HG02970 (cell line): Measurements from ENCODE around the gene OSTN.

Experiments
- ATAC-seq: cut with Tn5 transposase; IDR thresholded peaks from one replicate; pipeline ENCODE4 v1.9.1; 2021; ENCODE audit warnings: mild to moderate bottlenecking, moderate library complexity, moderate number of reproducible peaks; ENCODE audit not compliant: unreplicated experiment, low FRiP score

The OSTN gene

DNA sequence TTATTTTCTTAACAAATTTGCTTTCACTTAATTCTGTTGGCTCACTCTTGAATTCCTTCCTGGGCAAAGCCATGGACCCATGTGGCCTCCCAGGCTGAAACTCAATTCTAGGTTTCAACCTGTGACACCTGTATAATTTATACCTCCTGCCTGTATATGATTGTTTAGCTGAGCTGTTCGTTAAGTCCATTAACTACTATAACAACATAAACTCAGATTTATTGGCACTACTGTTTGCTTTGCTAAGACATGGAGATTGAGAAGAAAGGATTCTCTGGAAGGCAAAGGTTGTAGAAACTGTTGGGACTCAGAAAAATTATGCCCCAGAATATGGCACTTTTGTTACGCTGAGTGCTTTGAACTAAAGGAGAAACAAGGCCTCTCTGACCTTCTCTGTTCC, 103.4 kb downstream of the OSTN start:
- no peak for ATAC-seq

GRCh38 chr3:191303596-191303995, 104.6 kb downstream of the OSTN start:
- no peak for ATAC-seq

GRCh38 chr3:191306428-191306827, 107.4 kb downstream of the OSTN start:
- ATAC-seq = no peak

- ATAC-seq = no peak
Observed at GRCh38 chr3:191307341-191307740, 108.3 kb downstream of the OSTN start.

- ATAC-seq = no peak
Observed at GRCh38 chr3:191313296-191313695, 114.3 kb downstream of the OSTN start.

- ATAC-seq = no peak
Observed at GRCh38 chr3:191314109-191314728, 115.2 kb downstream of the OSTN start.
